NCI-H2029 (cell line): ENCODE measurements around the gene CDK12.
"Not testable (repeated sequence)": the region's sequence is repeated elsewhere in the genome, so short reads cannot be mapped to it uniquely, and the experiment has no call there.

Experiments
- DNase-seq: peaks from one replicate; lab custom pipeline; 2025; lab: John Stamatoyannopoulos, UW

Gene CDK12

GRCh38 chr17:39507511-39507910 lies 46.2 kb downstream of the CDK12 start:
- no peak for DNase-seq

- no peak for DNase-seq
These were observed 47.7 kb downstream of the CDK12 start for GRCh38 chr17:39508987-39509386.

GRCh38 chr17:39513309-39513708 lies 52.0 kb downstream of the CDK12 start:
- DNase-seq: no peak

- no peak for DNase-seq
These were observed 52.6 kb downstream of the CDK12 start for GRCh38 chr17:39513915-39514314.

- DNase-seq: no peak
These were observed 55.9 kb downstream of the CDK12 start for GRCh38 chr17:39517224-39517623.

- no peak for DNase-seq
These were observed 64.7 kb downstream of the CDK12 start for GRCh38 chr17:39525801-39526506.

- DNase-seq: no peak
These were observed 66.0 kb downstream of the CDK12 start for GRCh38 chr17:39527220-39527813.

- DNase-seq: no peak
These were observed 68.2 kb downstream of the CDK12 start for GRCh38 chr17:39529455-39529854.

- no peak for DNase-seq
These were observed 69.2 kb downstream of the CDK12 start for GRCh38 chr17:39530513-39530912.

- no peak for DNase-seq
These were observed 70.0 kb downstream of the CDK12 start for GRCh38 chr17:39531252-39531651.

GRCh38 chr17:39533891-39534290 lies 72.6 kb downstream of the CDK12 start:
- no peak for DNase-seq

GRCh38 chr17:39534768-39535405 lies 73.6 kb downstream of the CDK12 start:
- DNase-seq: no peak

- DNase-seq: no peak
These were observed 75.2 kb downstream of the CDK12 start for GRCh38 chr17:39536468-39536867.

- not testable (repeated sequence) for DNase-seq
These were observed 76.1 kb downstream of the CDK12 start for GRCh38 chr17:39537364-39537763.

- DNase-seq: no peak
These were observed 77.6 kb downstream of the CDK12 start for GRCh38 chr17:39538866-39539265.

GRCh38 chr17:39540611-39541010 lies 79.3 kb downstream of the CDK12 start:
- no peak for DNase-seq

GRCh38 chr17:39541652-39542051 lies 80.4 kb downstream of the CDK12 start:
- DNase-seq: no peak

GRCh38 chr17:39543176-39543575 lies 81.9 kb downstream of the CDK12 start:
- no peak for DNase-seq

GRCh38 chr17:39543664-39544063 lies 82.4 kb downstream of the CDK12 start:
- no peak for DNase-seq

- not testable (repeated sequence) for DNase-seq
These were observed 83.1 kb downstream of the CDK12 start for GRCh38 chr17:39544361-39544760.

GRCh38 chr17:39547713-39548478 lies 86.6 kb downstream of the CDK12 start:
- no peak for DNase-seq

GRCh38 chr17:39548494-39549225 lies 87.4 kb downstream of the CDK12 start:
- DNase-seq: no peak
